Peyer's patch (tissue), 4 donors: ENCODE results near the gene SUGP1. TPM values are rescaled to one million over a fixed set of nuclear protein-coding genes. Genes with fewer than 3 reads are reported as not detected.

Experiments used
- DNase-seq, 3 donors: peaks; one replicate each; pipeline ENCODE4 v3.0.0-alpha.2; 2017 to 2019
- H3K27ac ChIP-seq, 4 donors: fragments of 200-600 bp; sonication (generic); one replicate each; pipeline ENCODE4 v1.5.1; 2016 to 2019
- H3K27me3 ChIP-seq, 2 donors: fragments of 200-600 bp; sonication (generic); one replicate each; pipeline ENCODE4 v1.5.1; 2019
- H3K36me3 ChIP-seq, 3 donors: fragments of 200-600 bp; sonication (generic); one replicate each; pipeline ENCODE4 v1.5.1; 2016 to 2019
- H3K4me1 ChIP-seq, 4 donors: fragments of 200-600 bp; sonication (generic); one replicate each; pipeline ENCODE4 v1.5.1; 2016 to 2019
- H3K4me3 ChIP-seq, 4 donors: fragments of 200-600 bp; sonication (generic); 1 replicate in 3 of 4; 2 replicates in 1 of 4; pipeline ENCODE4 v1.5.1; 2016 to 2019; ENCODE audit warnings: mild to moderate bottlenecking in 1 of 4
- H3K9me3 ChIP-seq, 4 donors: fragments of 200-600 bp; sonication (generic); one replicate each; pipeline ENCODE4 v1.5.1; 2016 to 2019; ENCODE audit warnings: mild to moderate bottlenecking in 1 of 4
- POLR2A ChIP-seq, 2 donors: fragments of 450-650 bp; IDR thresholded peaks; one replicate each; pipeline ENCODE4 v1.5.1; 2017; ENCODE audit warnings: antibody characterized with exemption in 2 of 2, mild to moderate bottlenecking in 2 of 2, moderate library complexity in 2 of 2
- small RNA-seq, 2 donors: library from RNA; depleted of rRNA; stranded (forward); fragments of <200 nt; gene quantifications; one replicate each; pipeline ENCODE3, GENCODE V24; 2016
- total RNA-seq, 4 donors: library from RNA; depleted of rRNA; stranded (reverse); fragments of >200 nt; gene quantifications; one replicate each; pipeline ENCODE4 v1.1.0, GENCODE V29; 2016
- TF ChIP-seq, protein P1 (sequence below), 6 experiments: fragments of 450-650 bp in 4 of 6; fragments of 200-600 bp in 2 of 6; sonication (generic) in 1 of 6; IDR thresholded peaks; one replicate each; pipeline ENCODE4 v1.5.1; 2017 to 2019; ENCODE audit warnings: antibody characterized with exemption in 6 of 6, mild to moderate bottlenecking in 3 of 6, moderate library complexity in 1 of 6

Gene SUGP1
- total RNA-seq, 4 donors from 2014 or later = 49.5 to 58.6 (median 55.2) TPM

GRCh38 chr19:19229701-19230100 is 90.6 kb downstream of the SUGP1 start:
- peaks cover 0 to 11% (median 2%) of the 10 kb centered on the region in 4 donors for H3K9me3 ChIP-seq
- no peaks in the 10 kb centered on the region for H3K36me3 ChIP-seq
- H3K27me3 ChIP-seq = no peaks in the 10 kb centered on the region
- DNase-seq = no peak
- H3K27ac ChIP-seq = no peak overlapping the region
- H3K4me3 ChIP-seq = no peak overlapping the region
- TF ChIP-seq, protein P1, sequence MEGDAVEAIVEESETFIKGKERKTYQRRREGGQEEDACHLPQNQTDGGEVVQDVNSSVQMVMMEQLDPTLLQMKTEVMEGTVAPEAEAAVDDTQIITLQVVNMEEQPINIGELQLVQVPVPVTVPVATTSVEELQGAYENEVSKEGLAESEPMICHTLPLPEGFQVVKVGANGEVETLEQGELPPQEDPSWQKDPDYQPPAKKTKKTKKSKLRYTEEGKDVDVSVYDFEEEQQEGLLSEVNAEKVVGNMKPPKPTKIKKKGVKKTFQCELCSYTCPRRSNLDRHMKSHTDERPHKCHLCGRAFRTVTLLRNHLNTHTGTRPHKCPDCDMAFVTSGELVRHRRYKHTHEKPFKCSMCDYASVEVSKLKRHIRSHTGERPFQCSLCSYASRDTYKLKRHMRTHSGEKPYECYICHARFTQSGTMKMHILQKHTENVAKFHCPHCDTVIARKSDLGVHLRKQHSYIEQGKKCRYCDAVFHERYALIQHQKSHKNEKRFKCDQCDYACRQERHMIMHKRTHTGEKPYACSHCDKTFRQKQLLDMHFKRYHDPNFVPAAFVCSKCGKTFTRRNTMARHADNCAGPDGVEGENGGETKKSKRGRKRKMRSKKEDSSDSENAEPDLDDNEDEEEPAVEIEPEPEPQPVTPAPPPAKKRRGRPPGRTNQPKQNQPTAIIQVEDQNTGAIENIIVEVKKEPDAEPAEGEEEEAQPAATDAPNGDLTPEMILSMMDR (IDR thresholded peaks at IDR 0.05) = no peak
- TF ChIP-seq POLR2A (IDR thresholded peaks at IDR 0.05) = no peak
- H3K4me1 ChIP-seq = peaks cover 0 to 9% (median 4%) of the 10 kb centered on the region in 4 donors

DNA sequence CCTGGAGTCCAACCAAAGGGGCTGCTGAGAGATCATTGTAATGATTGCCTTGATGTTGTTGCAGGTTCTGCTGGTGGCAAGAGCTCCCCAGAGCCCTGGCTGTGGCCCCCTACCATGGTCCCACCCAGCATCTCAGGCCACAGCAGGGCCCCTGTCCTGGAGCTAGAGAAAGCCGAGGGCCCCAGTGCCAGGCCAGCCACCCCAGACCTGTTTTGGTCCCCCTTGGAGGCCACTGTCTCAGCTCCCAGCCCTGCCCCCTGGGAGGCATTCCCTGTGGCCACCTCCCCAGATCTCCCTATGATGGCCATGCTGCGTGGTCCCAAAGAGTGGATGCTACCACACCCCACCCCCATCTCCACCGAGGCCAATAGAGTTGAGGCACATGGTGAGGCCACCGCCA is 93.1 kb downstream of the SUGP1 start:
- Histone ChIP-seq H3K4me1 (peaks cover 0 to 11% (median 5%) of the 10 kb centered on the region in 4 donors), H3K27ac (no peak overlapping the region), H3K4me3 (no peak overlapping the region), H3K9me3 (no peaks in the 10 kb centered on the region), H3K36me3 (no peaks in the 10 kb centered on the region), H3K27me3 (no peaks in the 10 kb centered on the region)
- DNase-seq = no peak
- TF ChIP-seq, protein P1 (IDR thresholded peaks at IDR 0.05) = no peak

- peaks cover 0 to 11% (median 5%) of the 10 kb centered on the region in 4 donors for H3K4me1 ChIP-seq
- no peaks in the 10 kb centered on the region for H3K27me3 ChIP-seq
- H3K27ac ChIP-seq = no peak overlapping the region
- DNase-seq = no peak
- H3K4me3 ChIP-seq = no peak overlapping the region
- TF ChIP-seq, protein P1 (IDR thresholded peaks at IDR 0.05) = no peak
- no peak for TF ChIP-seq POLR2A (IDR thresholded peaks at IDR 0.05)
- H3K9me3 ChIP-seq = no peaks in the 10 kb centered on the region
- no peaks in the 10 kb centered on the region for H3K36me3 ChIP-seq
These were observed 93.6 kb downstream of the SUGP1 start for GRCh38 chr19:19226663-19227062.

GRCh38 chr19:19226204-19226603 is 94.1 kb downstream of the SUGP1 start:
- Histone ChIP-seq H3K27me3 (no peaks in the 10 kb centered on the region), H3K4me3 (no peak overlapping the region), H3K9me3 (no peaks in the 10 kb centered on the region), H3K4me1 (peaks cover 0 to 11% (median 5%) of the 10 kb centered on the region in 4 donors), H3K27ac (no peak overlapping the region), H3K36me3 (no peaks in the 10 kb centered on the region)
- DNase-seq = no peak
- TF ChIP-seq POLR2A (IDR thresholded peaks at IDR 0.05) = no peak
- TF ChIP-seq, protein P1 (IDR thresholded peaks at IDR 0.05) = no peak

Small RNAs within 50 kb of the gene (small RNA-seq; reads per million reads assigned to genes)
- 0 reads per million in 2 donors for gene RNU6-1028P

Other genes with a start within 250 kb of the SUGP1 start
- gene TMEM161A, start 182.0 kb downstream of the SUGP1 start, total RNA-seq = 10 to 100 TPM; 15.9 to 26.4 (median 18.7) TPM
- 1 to 10 TPM in 2 of 4 donors, not detected in 2; 5.0 to 7.4 TPM for gene MEF2B, start 150.2 kb downstream of the SUGP1 start, total RNA-seq
- gene BORCS8, start 128.4 kb downstream of the SUGP1 start, total RNA-seq = 10 to 100 TPM; 17.2 to 32.2 (median 22.1) TPM
- gene RFXANK, start 128.3 kb downstream of the SUGP1 start, total RNA-seq = 10 to 100 TPM; 18.2 to 75.1 (median 51.9) TPM
- 10 to 100 TPM in 2 of 4 donors, 1 to 10 TPM in 2; 5.0 to 11.6 (median 8.7) TPM for gene NR2C2AP, start 117.1 kb downstream of the SUGP1 start, total RNA-seq
- not detected for gene NCAN, start 108.6 kb downstream of the SUGP1 start, total RNA-seq
- gene TM6SF2, start 47.2 kb downstream of the SUGP1 start, total RNA-seq = 100 to 1,000 TPM in 3 of 4 donors, 10 to 100 TPM in 1; 31.4 to 534 (median 463) TPM
- gene MAU2, start 320 bp upstream of the SUGP1 start, total RNA-seq = 100 to 1,000 TPM in 3 of 4 donors, 10 to 100 TPM in 1; 79.3 to 160 (median 130) TPM
- gene GATAD2A, start 85.2 kb upstream of the SUGP1 start, total RNA-seq = 10 to 100 TPM; 67.8 to 99.9 (median 79.8) TPM
- gene TSSK6, start 195.0 kb upstream of the SUGP1 start, total RNA-seq = 10 to 100 TPM in 2 of 4 donors, 1 to 10 TPM in 2; 3.0 to 14.0 (median 10.0) TPM
- gene NDUFA13, start 195.7 kb upstream of the SUGP1 start, total RNA-seq = 100 to 1,000 TPM in 3 of 4 donors, 10 to 100 TPM in 1; 40.7 to 188 (median 126) TPM
- 1 to 10 TPM; 4.4 to 9.9 (median 5.6) TPM for gene YJEFN3, start 208.4 kb upstream of the SUGP1 start, total RNA-seq
- not detected for gene CILP2, start 217.8 kb upstream of the SUGP1 start, total RNA-seq